GM06990 (cell line): ENCODE measurements around the gene CASP12.

Experiments used
- DNase-seq: peaks from one replicate; pipeline ENCODE4 v3.0.0-alpha.2; 2011; ENCODE audit not compliant: insufficient read length; ENCODE audit errors: extremely low read depth
- H3K27me3 ChIP-seq: replicated peaks from 2 replicates; pipeline ENCODE4 v1.6.0; 2011; ENCODE audit warnings: low read length; ENCODE audit not compliant: control insufficient read depth, insufficient read depth
- H3K36me3 ChIP-seq: 2 replicates; pipeline ENCODE4 v1.5.1; 2011; ENCODE audit warnings: low read length; ENCODE audit not compliant: control insufficient read depth, insufficient read depth
- H3K4me3 ChIP-seq: replicated peaks from 2 replicates; pipeline ENCODE4 v1.5.1; 2011; ENCODE audit warnings: low read depth, mild to moderate bottlenecking, control low read depth, low read length
- CTCF ChIP-seq: IDR thresholded peaks from 2 replicates; pipeline ENCODE4 v1.5.1; 2011; ENCODE audit warnings: low read length, control low read depth, mild to moderate bottlenecking, inconsistent platforms; ENCODE audit not compliant: insufficient read depth, poor library complexity, severe bottlenecking

Gene CASP12

GRCh38 chr11:104855965-104856364 is 42.3 kb downstream of the CASP12 start:
- no peak overlapping the region for H3K4me3 ChIP-seq
- no peaks in the 10 kb centered on the region for H3K27me3 ChIP-seq
- TF ChIP-seq CTCF, result no peak
- no peak for DNase-seq
- no peaks in the 10 kb centered on the region for H3K36me3 ChIP-seq

GRCh38 chr11:104853276-104853675 is 45.0 kb downstream of the CASP12 start:
- no peak for TF ChIP-seq CTCF
- Histone ChIP-seq H3K27me3 (no peaks in the 10 kb centered on the region), H3K36me3 (no peaks in the 10 kb centered on the region), H3K4me3 (no peak overlapping the region)
- DNase-seq, result no peak

- DNase-seq, result no peak
- Histone ChIP-seq H3K36me3 (no peaks in the 10 kb centered on the region), H3K4me3 (no peak overlapping the region), H3K27me3 (no peaks in the 10 kb centered on the region)
- no peak for TF ChIP-seq CTCF
Measured at GRCh38 chr11:104852811-104853210, 45.4 kb downstream of the CASP12 start.

- Histone ChIP-seq H3K27me3 (no peaks in the 10 kb centered on the region), H3K36me3 (no peaks in the 10 kb centered on the region), H3K4me3 (no peak overlapping the region)
- no peak for TF ChIP-seq CTCF
- no peak for DNase-seq
Measured at GRCh38 chr11:104846216-104846615, 52.0 kb downstream of the CASP12 start.

GRCh38 chr11:104844451-104844850 is 53.8 kb downstream of the CASP12 start:
- no peak for TF ChIP-seq CTCF
- no peak for DNase-seq

GRCh38 chr11:104843150-104843836 is 55.0 kb downstream of the CASP12 start:
- no peak for DNase-seq
- no peak for TF ChIP-seq CTCF
- Histone ChIP-seq H3K4me3 (no peak overlapping the region), H3K36me3 (no peaks in the 10 kb centered on the region), H3K27me3 (no peaks in the 10 kb centered on the region)

More at GRCh38 chr11:104844451-104844850, 53.8 kb downstream of the CASP12 start:
- H3K4me3 ChIP-seq, result no peak overlapping the region
- H3K36me3 ChIP-seq, result no peaks in the 10 kb centered on the region
- no peaks in the 10 kb centered on the region for H3K27me3 ChIP-seq
